IPS-11a (cell line): ENCODE results near the gene CAMTA2.
"Not testable (repeated sequence)": the region's sequence is repeated elsewhere in the genome, so short reads cannot be mapped to it uniquely, and the experiment has no call there.

Experiments
- H3K4me3 ChIP-seq: one replicate; pipeline ENCODE4 v1.5.1; 2013; ENCODE audit warnings: low read depth, low read length, control low read depth

The CAMTA2 gene

DNA sequence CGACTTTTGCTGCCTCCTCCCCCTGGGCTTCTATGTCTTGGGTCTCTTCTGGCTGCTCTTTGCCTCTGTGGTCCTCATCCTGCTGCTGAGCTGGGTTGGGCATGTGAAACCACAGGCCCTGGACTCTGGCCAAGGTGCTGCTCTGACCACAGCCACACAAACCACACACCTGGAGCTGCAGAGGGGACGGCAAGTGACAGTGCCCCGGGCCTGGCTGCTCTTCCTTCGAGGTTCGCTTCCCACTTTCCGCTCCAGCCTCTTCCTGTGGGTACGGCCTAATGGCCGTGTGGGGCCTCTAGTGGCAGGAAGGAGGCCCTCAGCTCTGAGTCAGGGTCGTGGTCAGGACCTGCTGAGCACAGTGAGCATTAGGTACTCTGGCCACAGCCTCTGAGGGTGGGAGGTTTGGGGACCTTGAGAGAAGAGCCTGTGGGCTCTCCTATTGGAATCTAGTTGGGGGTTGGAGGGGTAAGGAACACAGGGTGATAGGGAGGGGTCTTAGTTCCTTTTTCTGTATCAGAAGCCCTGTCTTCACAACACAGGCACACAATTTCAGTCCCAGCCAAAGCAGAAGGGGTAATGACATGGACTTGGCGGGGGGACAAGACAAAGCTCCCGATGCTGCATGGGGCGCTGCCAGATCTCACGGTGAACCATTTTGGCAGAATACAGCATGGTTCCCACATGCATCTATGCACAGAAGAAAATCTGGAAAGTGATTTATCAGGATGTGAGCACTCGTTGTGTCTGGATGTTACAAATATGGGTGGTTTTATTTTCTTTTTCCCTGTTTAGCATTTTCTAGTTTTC, 53.1 kb downstream of the CAMTA2 start:
- no peak overlapping the region for H3K4me3 ChIP-seq

DNA sequence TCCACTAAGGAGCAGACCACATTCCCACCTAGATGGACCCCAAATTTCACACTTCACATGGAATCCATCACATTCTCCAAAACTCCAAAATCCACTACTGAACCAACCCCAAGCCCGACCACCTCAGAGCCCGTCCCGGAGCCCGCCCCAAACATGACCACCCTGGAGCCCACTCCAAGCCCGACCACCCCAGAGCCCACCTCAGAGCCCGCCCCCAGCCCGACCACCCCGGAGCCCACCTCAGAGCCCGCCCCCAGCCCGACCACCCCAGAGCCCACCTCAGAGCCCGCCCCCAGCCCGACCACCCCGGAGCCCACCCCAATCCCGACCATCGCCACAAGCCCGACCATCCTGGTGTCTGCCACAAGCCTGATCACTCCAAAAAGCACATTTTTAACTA, 53.8 kb downstream of the CAMTA2 start:
- H3K4me3 ChIP-seq: no peak overlapping the region

DNA sequence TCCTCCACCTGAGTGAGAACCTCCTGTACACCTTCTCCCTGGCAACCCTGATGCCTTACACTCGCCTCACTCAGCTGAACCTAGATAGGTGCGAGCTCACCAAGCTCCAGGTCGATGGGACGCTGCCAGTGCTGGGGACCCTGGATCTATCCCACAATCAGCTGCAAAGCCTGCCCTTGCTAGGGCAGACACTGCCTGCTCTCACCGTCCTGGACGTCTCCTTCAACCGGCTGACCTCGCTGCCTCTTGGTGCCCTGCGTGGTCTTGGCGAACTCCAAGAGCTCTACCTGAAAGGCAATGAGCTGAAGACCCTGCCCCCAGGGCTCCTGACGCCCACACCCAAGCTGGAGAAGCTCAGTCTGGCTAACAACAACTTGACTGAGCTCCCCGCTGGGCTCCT, 54.7 kb downstream of the CAMTA2 start:
- H3K4me3 ChIP-seq: no peak overlapping the region

DNA sequence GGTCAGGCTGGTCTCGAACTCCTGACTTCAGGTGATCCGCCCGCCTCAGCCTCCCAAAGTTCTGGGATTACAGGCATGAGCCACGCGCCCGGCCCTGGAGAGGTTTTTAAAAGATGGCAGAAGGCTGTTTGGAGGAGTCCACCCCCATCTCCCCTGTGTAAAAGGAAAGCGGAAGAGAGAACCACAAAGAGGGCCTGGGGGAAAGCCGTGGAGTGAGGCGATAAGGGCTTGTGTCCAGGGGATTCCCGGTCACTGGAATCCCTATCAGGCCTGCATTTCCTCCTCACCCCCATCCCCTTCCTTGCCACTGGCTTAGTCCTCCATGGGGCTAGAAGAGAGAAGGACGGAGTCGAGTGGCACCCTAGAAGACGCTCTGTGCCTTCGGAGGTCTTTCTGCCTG, 55.5 kb downstream of the CAMTA2 start, which contains the start of gene GP1BA:
Gene GP1BA (plus strand): TSS at position 315 of the 400 bp plus-strand sequence. CDS start 328 bp downstream, outside the sequence.
- H3K4me3 ChIP-seq: no peak within 1 kb of the TSS

DNA sequence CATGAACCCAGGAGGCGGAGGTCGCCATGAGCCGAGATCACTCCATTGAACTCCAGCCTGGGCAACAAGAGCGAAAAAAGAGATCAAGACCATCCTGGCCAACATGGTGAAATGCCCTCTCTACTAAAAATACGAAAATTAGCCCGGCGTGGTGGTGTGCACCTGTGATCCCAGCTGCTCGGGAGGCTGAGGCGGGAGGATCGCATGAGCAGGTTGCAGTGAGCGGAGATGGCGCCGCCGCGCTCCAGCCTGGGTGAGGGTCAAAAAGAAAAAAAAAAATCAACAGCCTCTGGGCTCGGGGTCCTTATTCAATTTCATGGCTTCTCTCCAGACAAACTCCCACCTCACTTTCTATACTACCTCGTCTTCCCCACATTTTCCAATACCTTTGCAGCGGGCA, 58.6 kb downstream of the CAMTA2 start:
- H3K4me3 ChIP-seq: no peak overlapping the region

DNA sequence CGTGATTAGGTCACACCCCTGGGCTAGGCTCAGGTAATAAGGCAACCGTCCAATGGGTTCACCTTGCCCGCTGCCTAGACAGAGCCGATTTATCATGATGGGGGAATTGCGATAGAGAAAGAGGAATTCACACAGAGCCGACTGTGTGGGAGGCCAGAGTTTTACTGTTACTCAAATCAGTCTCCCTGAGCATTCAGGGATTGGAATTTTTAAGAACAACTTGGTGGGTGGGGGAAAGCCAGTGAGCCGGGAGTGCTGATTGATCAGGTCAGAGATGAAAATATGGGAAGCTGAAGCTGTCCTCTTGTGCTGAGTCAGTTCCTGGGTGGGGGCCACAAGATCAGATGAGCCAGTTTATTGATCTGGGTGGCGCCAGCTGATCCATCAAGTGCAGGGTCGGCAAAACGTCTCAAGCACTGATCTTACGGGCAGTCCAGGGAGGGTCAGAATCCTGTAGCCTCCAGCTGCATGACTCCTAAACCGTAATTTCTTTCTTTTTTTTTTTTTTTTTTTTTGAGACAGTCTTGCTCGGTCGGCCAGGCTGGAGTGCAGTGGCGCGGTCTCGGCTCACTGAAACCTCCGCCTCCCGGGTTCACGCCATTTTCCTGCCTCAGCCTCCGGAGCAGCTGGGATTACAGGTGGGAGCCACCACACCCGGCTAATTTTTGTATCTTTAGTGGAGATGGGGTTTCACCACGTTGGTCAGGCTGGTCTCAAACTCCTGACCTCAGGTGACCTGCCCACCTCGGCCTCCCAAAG, 60.7 kb downstream of the CAMTA2 start:
- H3K4me3 ChIP-seq: not testable (repeated sequence)

DNA sequence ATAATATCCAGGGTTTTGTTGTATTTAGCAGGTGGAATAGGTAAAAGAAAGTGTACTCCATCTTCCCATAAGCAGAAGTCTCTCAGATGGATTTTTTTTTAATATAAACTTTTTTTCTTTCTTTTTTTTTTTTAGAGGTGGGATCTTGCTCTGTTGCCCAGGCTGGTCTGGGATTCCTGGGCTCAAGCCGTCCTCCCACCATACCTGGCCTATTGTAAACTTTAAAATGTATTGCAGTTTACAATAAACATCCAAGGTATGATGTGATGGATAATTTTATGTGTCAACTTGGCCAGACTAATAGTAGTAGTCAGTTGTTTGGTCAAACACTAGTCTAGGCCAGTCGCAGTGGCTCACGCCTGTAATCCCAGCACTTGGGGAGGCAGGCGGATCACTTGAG, 66.2 kb downstream of the CAMTA2 start:
- no peak overlapping the region for H3K4me3 ChIP-seq

DNA sequence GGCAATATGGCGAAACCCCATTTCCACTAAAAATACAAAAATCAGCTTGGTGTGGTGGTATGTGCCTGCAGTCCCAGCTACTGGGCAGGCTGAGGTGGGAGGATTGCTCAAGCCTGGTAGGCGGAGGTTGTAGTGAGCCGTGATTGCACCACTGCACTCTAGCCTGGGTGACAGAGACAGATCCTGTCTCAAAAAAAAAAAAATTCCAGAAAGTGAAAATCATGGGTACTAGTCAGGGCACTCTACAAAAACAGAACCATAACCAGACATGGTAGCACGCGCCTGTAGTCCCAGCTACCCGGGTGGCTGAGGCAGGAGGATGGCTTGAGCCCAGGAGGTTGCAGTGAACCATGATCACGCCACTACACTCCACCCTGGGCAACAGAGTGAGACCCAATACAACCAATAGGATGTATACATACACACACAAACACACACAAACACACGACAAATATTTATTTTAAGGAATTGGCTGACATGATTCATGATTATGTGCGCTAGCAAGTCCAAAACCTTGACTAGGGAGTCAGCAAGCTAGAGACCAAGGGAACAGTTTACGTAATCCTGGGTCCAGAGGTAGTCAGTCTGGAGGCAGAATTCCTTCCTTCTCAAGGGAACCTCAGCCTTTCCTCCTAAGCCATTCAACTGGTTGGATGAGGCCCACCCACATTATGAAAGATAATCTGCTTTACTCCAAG, 67.0 kb downstream of the CAMTA2 start:
- no peak overlapping the region for H3K4me3 ChIP-seq

DNA sequence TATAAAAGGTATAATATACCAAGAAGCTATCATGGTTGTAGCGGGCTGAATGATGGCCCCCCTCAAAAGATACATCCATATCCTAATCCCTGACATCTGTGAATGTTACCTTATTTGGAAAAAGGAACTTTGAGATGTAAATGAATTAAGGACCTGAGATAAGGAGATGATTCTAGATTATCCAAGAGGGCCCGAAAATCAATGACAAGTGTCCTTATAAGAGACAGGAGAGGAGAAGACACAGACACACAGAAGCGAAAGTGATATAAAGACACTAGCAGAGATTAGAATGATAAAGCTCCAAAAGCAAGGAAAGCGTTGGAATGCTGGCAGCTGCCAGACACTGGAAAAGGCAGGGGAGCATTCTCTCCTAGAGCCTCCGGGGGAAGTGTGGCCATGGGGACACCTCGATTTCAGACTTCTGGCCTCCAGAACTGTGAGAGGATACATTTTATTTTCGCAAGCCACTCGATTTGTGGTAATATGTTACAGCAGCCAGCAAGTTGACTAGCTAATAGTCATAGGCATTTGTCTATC, 67.9 kb downstream of the CAMTA2 start:
- H3K4me3 ChIP-seq: no peak overlapping the region
